Neural cell (in vitro differentiated cells): Measurements from ENCODE around the gene ADM2. TPM values are rescaled to one million over a fixed set of nuclear protein-coding genes. Genes with fewer than 3 reads are reported as not detected.

Experiments
- H2AFZ ChIP-seq: fragments of 200-600, 300-800 bp; sonication (generic), shearing (Covaris generic); 2 replicates; pipeline ENCODE4 v1.6.0; 2014; ENCODE audit warnings: low read depth, mild to moderate bottlenecking, antibody characterized with exemption, low read length, moderate library complexity
- H3F3A ChIP-seq: fragments of 200-600 bp; shearing (Covaris generic); 2 replicates; pipeline ENCODE4 v1.6.1; 2016; ENCODE audit warnings: mild to moderate bottlenecking, moderate library complexity, mixed read lengths, antibody characterized with exemption, low read length; ENCODE audit not compliant: insufficient read depth, poor library complexity, severe bottlenecking
- H3K27ac ChIP-seq: fragments of 200-600, 300-800 bp; sonication (generic), shearing (Covaris generic); 2 replicates; pipeline ENCODE4 v1.5.1; 2014; ENCODE audit warnings: mild to moderate bottlenecking, low read length, moderate library complexity
- H3K27me3 ChIP-seq: fragments of 300-800, 200-600 bp; sonication (generic), shearing (Covaris generic); 2 replicates; pipeline ENCODE4 v1.6.0; 2014; ENCODE audit warnings: mild to moderate bottlenecking, low read depth, low read length, moderate library complexity; ENCODE audit not compliant: insufficient read depth
- H3K36me3 ChIP-seq: fragments of 300-800, 200-600 bp; sonication (generic), shearing (Covaris generic); 2 replicates; pipeline ENCODE4 v1.5.1; 2014; ENCODE audit warnings: mild to moderate bottlenecking, antibody characterized with exemption, low read length, moderate library complexity; ENCODE audit not compliant: insufficient read depth
- H3K4me2 ChIP-seq: fragments of 300-800, 200-600 bp; sonication (generic), shearing (Covaris generic); 2 replicates; pipeline ENCODE4 v1.6.0; 2014; ENCODE audit warnings: mild to moderate bottlenecking, low read length
- H3K4me3 ChIP-seq: fragments of 300-800, 200-600 bp; sonication (generic), shearing (Covaris generic); 2 replicates; pipeline ENCODE4 v1.5.1; 2014; ENCODE audit warnings: mild to moderate bottlenecking, low read length, moderate library complexity
- H3K79me2 ChIP-seq: fragments of 200-600 bp; shearing (Covaris generic); replicated peaks from 2 replicates; pipeline ENCODE4 v1.6.0; 2014; ENCODE audit warnings: mild to moderate bottlenecking, low read length, moderate library complexity; ENCODE audit not compliant: insufficient read depth
- H3K9ac ChIP-seq: fragments of 300-800, 200-600 bp; sonication (generic), shearing (Covaris generic); 2 replicates; pipeline ENCODE4 v1.6.1; 2016; ENCODE audit warnings: mild to moderate bottlenecking, low read length, mixed read lengths
- H3K9me2 ChIP-seq: fragments of 200-600 bp; shearing (Covaris generic); 2 replicates; pipeline ENCODE4 v1.6.1; 2016; ENCODE audit warnings: mild to moderate bottlenecking, low read length, mixed read lengths; ENCODE audit not compliant: insufficient read depth
- H3K9me3 ChIP-seq: fragments of 200-600, 300-800 bp; sonication (generic), shearing (Covaris generic); 2 replicates; pipeline ENCODE4 v1.6.1; 2016; ENCODE audit warnings: mild to moderate bottlenecking, mixed run types, low read length, moderate library complexity, mixed read lengths
- H4K20me1 ChIP-seq: fragments of 200-600 bp; shearing (Covaris generic); 2 replicates; pipeline ENCODE4 v1.6.1; 2016; ENCODE audit warnings: mild to moderate bottlenecking, mixed run types; ENCODE audit not compliant: insufficient read depth
- CTCF ChIP-seq: fragments of 450-650 bp; IDR thresholded peaks from 2 replicates; pipeline ENCODE4 v1.5.1; 2014; ENCODE audit warnings: antibody characterized with exemption, mild to moderate bottlenecking, moderate library complexity; ENCODE audit not compliant: poor library complexity, severe bottlenecking
- EP300 ChIP-seq: fragments of 450-650 bp; conservative IDR thresholded peaks from 2 replicates; pipeline ENCODE4 v1.6.1; 2014; ENCODE audit warnings: antibody characterized with exemption, mild to moderate bottlenecking, moderate library complexity; ENCODE audit not compliant: poor library complexity, severe bottlenecking
- EZH2 ChIP-seq: fragments of 200-600, 300-800 bp; shearing (Covaris generic), sonication (generic); IDR thresholded peaks from 2 replicates; pipeline ENCODE4 v1.6.1; 2014; ENCODE audit warnings: antibody characterized with exemption, low read length, borderline replicate concordance, mild to moderate bottlenecking; ENCODE audit not compliant: insufficient read depth, poor library complexity, severe bottlenecking
- MXI1 ChIP-seq: fragments of 450-650 bp; conservative IDR thresholded peaks from 2 replicates; pipeline ENCODE4 v1.6.1; 2014; ENCODE audit warnings: antibody characterized with exemption, mild to moderate bottlenecking; ENCODE audit not compliant: poor library complexity, severe bottlenecking
- POLR2AphosphoS5 ChIP-seq: IDR thresholded peaks from 2 replicates; pipeline ENCODE4 v1.6.1; 2012
- RAD21 ChIP-seq: fragments of 450-650 bp; conservative IDR thresholded peaks from 2 replicates; pipeline ENCODE4 v1.6.1; 2014; ENCODE audit warnings: antibody characterized with exemption, mild to moderate bottlenecking, moderate library complexity
- REST ChIP-seq: IDR thresholded peaks from 2 replicates; pipeline ENCODE4 v1.6.1; 2012; ENCODE audit warnings: borderline replicate concordance
- SMC3 ChIP-seq: fragments of 450-650 bp; conservative IDR thresholded peaks from 2 replicates; pipeline ENCODE4 v1.6.1; 2014; ENCODE audit warnings: antibody characterized with exemption, mild to moderate bottlenecking, moderate library complexity; ENCODE audit not compliant: poor library complexity
- TAF1 ChIP-seq: IDR thresholded peaks from 2 replicates; pipeline ENCODE4 v1.6.1; 2012; ENCODE audit warnings: low read depth
- polyA plus RNA-seq: library from polyadenylated mRNA; depleted of rRNA; stranded (reverse); fragments of >200 nt; gene quantifications from 2 replicates; pipeline ENCODE4 v1.2.3, GENCODE V29; 2014

Gene ADM2
- polyA plus RNA-seq, 1 donor from 2014 or later = not detected

DNA sequence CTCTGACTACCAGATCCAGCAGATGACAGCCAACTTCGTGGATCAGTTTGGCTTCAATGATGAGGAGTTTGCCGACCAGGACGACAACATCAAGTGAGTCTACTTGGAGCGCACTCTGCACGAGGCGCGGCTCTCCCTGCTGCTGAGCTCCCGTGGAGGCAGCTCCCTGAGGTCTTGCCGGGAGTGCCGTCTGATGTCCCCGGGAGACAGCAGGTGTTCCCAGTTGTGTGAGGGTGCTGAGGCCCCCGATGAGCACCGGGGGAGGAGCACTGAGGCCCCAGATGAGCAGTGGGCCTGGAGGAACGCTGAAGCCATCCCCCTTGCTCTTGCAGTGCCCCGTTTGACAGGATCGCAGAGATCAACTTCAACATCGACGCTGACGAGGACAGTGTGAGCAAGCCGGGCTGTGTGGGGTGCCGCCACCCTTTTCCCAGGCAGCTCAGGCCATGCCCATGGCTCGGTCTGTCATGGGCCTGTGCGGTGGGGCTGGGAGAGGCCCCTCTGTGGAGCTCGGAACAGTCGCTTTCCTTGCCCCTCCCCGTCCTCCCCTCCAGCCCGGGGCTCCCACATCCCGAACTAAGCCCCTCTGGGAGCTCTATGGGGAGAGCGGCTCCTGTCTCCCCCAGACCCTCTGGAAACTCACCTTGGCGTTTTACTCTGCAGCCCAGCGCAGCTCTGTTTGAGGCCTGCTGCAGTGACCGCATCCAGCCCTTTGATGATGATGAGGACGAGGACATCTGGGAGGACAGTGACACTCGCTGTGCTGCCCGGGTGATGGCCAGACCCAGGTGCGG, 43.6 kb upstream of the ADM2 start:
- no peak overlapping the region for H3K27ac ChIP-seq
- no peaks in the 10 kb centered on the region for H3K36me3 ChIP-seq
- H4K20me1 ChIP-seq = no peaks in the 10 kb centered on the region

More for the DNA sequence above, 43.6 kb upstream of the ADM2 start:
- Histone ChIP-seq H3K27me3 (no peaks in the 10 kb centered on the region), H3K9ac (no peak overlapping the region), H3K79me2 (no peaks in the 10 kb centered on the region), H3F3A (no peaks in the 10 kb centered on the region), H3K9me3 (no peaks in the 10 kb centered on the region), H3K4me3 (no peak overlapping the region), H2AFZ (no peak overlapping the region), H3K9me2 (no peaks in the 10 kb centered on the region), H3K4me2 (no peak overlapping the region)
- TF ChIP-seq EZH2 = no peak
- no peak for TF ChIP-seq EP300
- TF ChIP-seq RAD21 = no peak
- TF ChIP-seq CTCF = no peak
- TF ChIP-seq MXI1 = no peak
- no peak for TF ChIP-seq SMC3
- TF ChIP-seq REST = no peak
- TF ChIP-seq TAF1 = no peak
- TF ChIP-seq POLR2AphosphoS5 = no peak
